GM12872 (cell line): ENCODE results near the gene CCP110.

ENCODE experiments used
- CTCF ChIP-seq: IDR thresholded peaks from 3 replicates; pipeline ENCODE4 v1.5.1; 2011; ENCODE audit warnings: low read depth, mild to moderate bottlenecking, low read length, moderate library complexity; ENCODE audit not compliant: insufficient read depth

CCP110 gene

GRCh38 chr16:19522760-19523159, 982 bp upstream of the CCP110 start:
- TF ChIP-seq CTCF, result no peak

GRCh38 chr16:19523184-19523558, 571 bp upstream of the CCP110 start:
- no peak for TF ChIP-seq CTCF

GRCh38 chr16:19524356-19524615, 544 bp downstream of the CCP110 start:
- TF ChIP-seq CTCF, result no peak

GRCh38 chr16:19524616-19525384, 1.1 kb downstream of the CCP110 start:
- no peak for TF ChIP-seq CTCF

GRCh38 chr16:19525385-19525723, 1.6 kb downstream of the CCP110 start:
- TF ChIP-seq CTCF, result no peak

- no peak for TF ChIP-seq CTCF
Observed at GRCh38 chr16:19527161-19527560, 3.4 kb downstream of the CCP110 start.

- no peak for TF ChIP-seq CTCF
Observed at GRCh38 chr16:19528666-19529065, 4.9 kb downstream of the CCP110 start.
